ENCODE measurements around the gene FBXO27.

Gene FBXO27

GRCh38 chr19:39057615-39058014 lies 25.3 kb upstream of the FBXO27 start:
- H3K9me2 ChIP-seq (replicated peaks; ENCODE audit: low read depth, low read length): no peaks in the 10 kb centered on the region
- TF ChIP-seq EZH2phosphoT487 (IDR thresholded peaks at IDR 0.05; ENCODE audit: borderline replicate concordance) (no peak), CTCF (conservative IDR thresholded peaks at IDR 0.05; ENCODE audit: low read length) (no peak)

GRCh38 chr19:39054091-39054470 lies 21.7 kb upstream of the FBXO27 start:
- no peaks in the 10 kb centered on the region for H4K20me1 ChIP-seq (ENCODE audit: insufficient read depth, low read length, poor library complexity, severe bottlenecking)
- H3K4me1 ChIP-seq (ENCODE audit: insufficient read depth, low read length, poor library complexity, severe bottlenecking): no peaks in the 10 kb centered on the region
- no peaks in the 10 kb centered on the region for H3F3A ChIP-seq (ENCODE audit: low read depth)
- no peaks in the 10 kb centered on the region for H3K79me2 ChIP-seq (ENCODE audit: insufficient read depth, low read length)
- H3K9me3 ChIP-seq (ENCODE audit: insufficient read depth, low read depth, low read length): no peaks in the 10 kb centered on the region
- no peaks in the 10 kb centered on the region for H3K9me2 ChIP-seq (replicated peaks; ENCODE audit: low read depth, low read length)
- H3K4me3 ChIP-seq (ENCODE audit: low read length, poor library complexity, severe bottlenecking): no peak overlapping the region
- no peaks in the 10 kb centered on the region for H3K36me3 ChIP-seq (ENCODE audit: insufficient read depth, low read length)
- TF ChIP-seq EZH2phosphoT487 (IDR thresholded peaks at IDR 0.05; ENCODE audit: borderline replicate concordance) (no peak), CTCF (conservative IDR thresholded peaks at IDR 0.05; ENCODE audit: low read length) (no peak)
- H3K27me3 ChIP-seq (ENCODE audit: insufficient read depth, low read length, poor library complexity, severe bottlenecking): no peaks in the 10 kb centered on the region
- no peak overlapping the region for H2AFZ ChIP-seq (ENCODE audit: low read length)
- no peak overlapping the region for H3K9ac ChIP-seq (ENCODE audit: low read depth, low read length, poor library complexity, severe bottlenecking)
- no peak overlapping the region for H3K4me2 ChIP-seq (ENCODE audit: low read depth, low read length, poor library complexity, severe bottlenecking)

More at GRCh38 chr19:39057615-39058014, 25.3 kb upstream of the FBXO27 start:
- Histone ChIP-seq H3K4me1 (ENCODE audit: insufficient read depth, low read length, poor library complexity, severe bottlenecking) (peaks cover 12% of the 10 kb centered on the region), H2AFZ (ENCODE audit: low read length) (no peak overlapping the region; the same call in 1 of the 2 replicates), H3K9me3 (ENCODE audit: insufficient read depth, low read depth, low read length) (no peaks in the 10 kb centered on the region), H3F3A (ENCODE audit: low read depth) (peaks cover 3% of the 10 kb centered on the region; the same call in 1 of the 2 replicates), H3K79me2 (ENCODE audit: insufficient read depth, low read length) (no peaks in the 10 kb centered on the region), H3K27me3 (ENCODE audit: insufficient read depth, low read length, poor library complexity, severe bottlenecking) (no peaks in the 10 kb centered on the region), H3K4me3 (ENCODE audit: low read length, poor library complexity, severe bottlenecking) (no peak overlapping the region), H3K36me3 (ENCODE audit: insufficient read depth, low read length) (no peaks in the 10 kb centered on the region), H3K4me2 (ENCODE audit: low read depth, low read length, poor library complexity, severe bottlenecking) (no peak overlapping the region), H4K20me1 (ENCODE audit: insufficient read depth, low read length, poor library complexity, severe bottlenecking) (no peaks in the 10 kb centered on the region), H3K9ac (ENCODE audit: low read depth, low read length, poor library complexity, severe bottlenecking) (no peak overlapping the region)

DNA sequence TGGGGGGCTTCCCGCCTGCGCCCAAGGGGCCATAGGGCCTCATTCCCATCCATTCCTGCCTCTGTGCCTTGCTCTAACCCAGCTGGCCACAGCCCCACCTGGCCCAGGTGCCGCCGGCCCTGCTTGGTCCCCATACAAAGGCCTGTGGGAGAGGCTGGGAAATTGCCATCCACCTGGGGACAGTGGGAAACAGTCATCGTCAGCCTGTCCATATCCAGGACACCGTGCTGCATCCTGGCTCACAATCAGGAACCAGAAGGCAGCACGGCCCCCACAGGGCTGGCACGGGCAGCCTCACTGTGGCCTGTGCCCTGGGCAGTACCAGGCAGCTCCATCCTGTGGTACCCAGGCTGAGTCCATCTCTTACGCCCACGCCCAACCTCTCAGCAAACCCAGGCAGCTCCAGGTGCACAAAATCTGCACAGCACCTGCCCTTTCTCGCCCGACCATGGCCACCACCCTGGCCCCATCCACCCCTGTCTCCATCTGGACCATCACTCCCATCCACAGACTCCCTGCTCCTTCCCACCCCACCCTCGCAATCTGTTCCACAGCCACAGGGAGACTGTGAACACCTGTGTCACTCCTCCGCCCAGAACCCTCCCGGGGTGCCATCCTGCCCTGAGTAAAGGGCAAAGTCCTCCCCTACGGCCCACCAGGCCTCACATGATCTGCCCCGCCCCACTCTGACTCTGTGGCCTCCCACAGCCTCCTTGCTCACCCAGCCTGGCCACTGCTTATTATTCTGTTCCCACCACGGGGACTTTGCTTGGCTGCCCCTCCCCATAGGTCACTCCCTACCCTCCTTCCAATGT lies 21.1 kb upstream of the FBXO27 start:
- H4K20me1 ChIP-seq (ENCODE audit: insufficient read depth, low read length, poor library complexity, severe bottlenecking): no peaks in the 10 kb centered on the region
- no peaks in the 10 kb centered on the region for H3K9me3 ChIP-seq (ENCODE audit: insufficient read depth, low read depth, low read length)
- H3F3A ChIP-seq (ENCODE audit: low read depth): no peaks in the 10 kb centered on the region
- no peak overlapping the region for H2AFZ ChIP-seq (ENCODE audit: low read length)
- H3K9ac ChIP-seq (ENCODE audit: low read depth, low read length, poor library complexity, severe bottlenecking): no peak overlapping the region
- H3K36me3 ChIP-seq (ENCODE audit: insufficient read depth, low read length): no peaks in the 10 kb centered on the region
- H3K4me1 ChIP-seq (ENCODE audit: insufficient read depth, low read length, poor library complexity, severe bottlenecking): no peaks in the 10 kb centered on the region
- H3K4me2 ChIP-seq (ENCODE audit: low read depth, low read length, poor library complexity, severe bottlenecking): no peak overlapping the region
- TF ChIP-seq EZH2phosphoT487 (IDR thresholded peaks at IDR 0.05; ENCODE audit: borderline replicate concordance) (no peak), CTCF (conservative IDR thresholded peaks at IDR 0.05; ENCODE audit: low read length) (no peak)
- no peaks in the 10 kb centered on the region for H3K9me2 ChIP-seq (replicated peaks; ENCODE audit: low read depth, low read length)
- H3K4me3 ChIP-seq (ENCODE audit: low read length, poor library complexity, severe bottlenecking): no peak overlapping the region
- no peaks in the 10 kb centered on the region for H3K27me3 ChIP-seq (ENCODE audit: insufficient read depth, low read length, poor library complexity, severe bottlenecking)
- no peaks in the 10 kb centered on the region for H3K79me2 ChIP-seq (ENCODE audit: insufficient read depth, low read length)

Measured in Loucy (cell line).